Keratinocyte (primary cell): ENCODE measurements around the gene SLX4IP.
"Not testable (repeated sequence)": the region's sequence is repeated elsewhere in the genome, so short reads cannot be mapped to it uniquely, and the experiment has no call there.

Experiments used
- EZH2 ChIP-seq: IDR thresholded peaks from one replicate; pipeline ENCODE4 v1.6.1; 2012; ENCODE audit warnings: inconsistent platforms, mild to moderate bottlenecking, low read length, moderate library complexity
- TF ChIP-seq, protein P1 (sequence below), 3 experiments: IDR thresholded peaks in 1 of 3; conservative IDR thresholded peaks in 1 of 3; optimal IDR thresholded peaks in 1 of 3; 2 replicates in 2 of 3; 3 replicates in 1 of 3; pipeline versions ENCODE3 to v1.5.1; 2011; ENCODE audit warnings: low read length in 3 of 3, mild to moderate bottlenecking in 3 of 3, moderate library complexity in 2 of 3, control low read depth in 1 of 3, inconsistent platforms in 1 of 3; ENCODE audit not compliant: insufficient read depth in 2 of 3; ENCODE audit errors: extremely low read depth in 1 of 3

- TF ChIP-seq, protein P1, sequence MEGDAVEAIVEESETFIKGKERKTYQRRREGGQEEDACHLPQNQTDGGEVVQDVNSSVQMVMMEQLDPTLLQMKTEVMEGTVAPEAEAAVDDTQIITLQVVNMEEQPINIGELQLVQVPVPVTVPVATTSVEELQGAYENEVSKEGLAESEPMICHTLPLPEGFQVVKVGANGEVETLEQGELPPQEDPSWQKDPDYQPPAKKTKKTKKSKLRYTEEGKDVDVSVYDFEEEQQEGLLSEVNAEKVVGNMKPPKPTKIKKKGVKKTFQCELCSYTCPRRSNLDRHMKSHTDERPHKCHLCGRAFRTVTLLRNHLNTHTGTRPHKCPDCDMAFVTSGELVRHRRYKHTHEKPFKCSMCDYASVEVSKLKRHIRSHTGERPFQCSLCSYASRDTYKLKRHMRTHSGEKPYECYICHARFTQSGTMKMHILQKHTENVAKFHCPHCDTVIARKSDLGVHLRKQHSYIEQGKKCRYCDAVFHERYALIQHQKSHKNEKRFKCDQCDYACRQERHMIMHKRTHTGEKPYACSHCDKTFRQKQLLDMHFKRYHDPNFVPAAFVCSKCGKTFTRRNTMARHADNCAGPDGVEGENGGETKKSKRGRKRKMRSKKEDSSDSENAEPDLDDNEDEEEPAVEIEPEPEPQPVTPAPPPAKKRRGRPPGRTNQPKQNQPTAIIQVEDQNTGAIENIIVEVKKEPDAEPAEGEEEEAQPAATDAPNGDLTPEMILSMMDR (optimal IDR thresholded peaks at IDR 0.05 in 1 of 3, IDR thresholded peaks at IDR 0.05 in 1 of 3, conservative IDR thresholded peaks at IDR 0.05 in 1 of 3; ENCODE audit: extremely low read depth in 1 of 3, insufficient read depth in 2 of 3, low read length in 3 of 3) = not testable (repeated sequence)
- not testable (repeated sequence) for TF ChIP-seq EZH2
Measured at GRCh38 chr20:10617549-10618133, 182.5 kb downstream of the SLX4IP start.
